ENCODE results near the gene STEAP1B.

STEAP1B gene

GRCh38 chr7:22485189-22485588 lies 14.8 kb downstream of the STEAP1B start:
- no peak overlapping the region for H3K27ac ChIP-seq (ENCODE audit: low read depth, low read length)
- no peaks in the 10 kb centered on the region for H3K9me2 ChIP-seq (replicated peaks; ENCODE audit: insufficient read depth, low read length)
- no peaks in the 10 kb centered on the region for H3K79me2 ChIP-seq (ENCODE audit: insufficient read depth, low read length)
- H3K4me2 ChIP-seq (ENCODE audit: low read depth, low read length, poor library complexity, severe bottlenecking): no peak overlapping the region
- H4K20me1 ChIP-seq (ENCODE audit: low read depth, low read length): no peaks in the 10 kb centered on the region
- no peaks in the 10 kb centered on the region for H3K27me3 ChIP-seq (ENCODE audit: low read length)
- TF ChIP-seq CTCF (IDR thresholded peaks at IDR 0.05; ENCODE audit: insufficient read depth, low read length, poor library complexity, severe bottlenecking) (no peak), EZH2phosphoT487 (conservative IDR thresholded peaks at IDR 0.05; ENCODE audit: low read length) (no peak)
- H3K9me3 ChIP-seq (ENCODE audit: insufficient read depth, low read length): no peaks in the 10 kb centered on the region
- no peaks in the 10 kb centered on the region for H3F3A ChIP-seq (ENCODE audit: insufficient read depth)
- H2AFZ ChIP-seq (ENCODE audit: low read depth, low read length, severe bottlenecking): no peak overlapping the region
- H3K4me3 ChIP-seq (ENCODE audit: insufficient read depth, low read length, poor library complexity, severe bottlenecking): no peak overlapping the region
- H3K36me3 ChIP-seq (ENCODE audit: low read length): no peaks in the 10 kb centered on the region
- no peak overlapping the region for H3K9ac ChIP-seq (ENCODE audit: low read length)

- Histone ChIP-seq H2AFZ (ENCODE audit: low read depth, low read length, severe bottlenecking) (no peak overlapping the region), H3K79me2 (ENCODE audit: insufficient read depth, low read length) (no peaks in the 10 kb centered on the region), H3K9ac (ENCODE audit: low read length) (no peak overlapping the region), H3K27me3 (ENCODE audit: low read length) (no peaks in the 10 kb centered on the region), H3K4me2 (ENCODE audit: low read depth, low read length, poor library complexity, severe bottlenecking) (no peak overlapping the region), H3F3A (ENCODE audit: insufficient read depth) (no peaks in the 10 kb centered on the region), H3K36me3 (ENCODE audit: low read length) (no peaks in the 10 kb centered on the region), H3K27ac (ENCODE audit: low read depth, low read length) (no peak overlapping the region), H3K9me2 (replicated peaks; ENCODE audit: insufficient read depth, low read length) (no peaks in the 10 kb centered on the region), H4K20me1 (ENCODE audit: low read depth, low read length) (no peaks in the 10 kb centered on the region), H3K4me3 (ENCODE audit: insufficient read depth, low read length, poor library complexity, severe bottlenecking) (no peak overlapping the region), H3K9me3 (ENCODE audit: insufficient read depth, low read length) (no peaks in the 10 kb centered on the region)
- no peak for TF ChIP-seq EZH2phosphoT487 (conservative IDR thresholded peaks at IDR 0.05; ENCODE audit: low read length)
- no peak for TF ChIP-seq CTCF (IDR thresholded peaks at IDR 0.05; ENCODE audit: insufficient read depth, low read length, poor library complexity, severe bottlenecking)
These were observed 17.5 kb downstream of the STEAP1B start for GRCh38 chr7:22482503-22482902.

- Histone ChIP-seq H3K9ac (ENCODE audit: low read length) (no peak overlapping the region), H3K9me2 (replicated peaks; ENCODE audit: insufficient read depth, low read length) (no peaks in the 10 kb centered on the region), H3K27ac (ENCODE audit: low read depth, low read length) (no peak overlapping the region), H4K20me1 (ENCODE audit: low read depth, low read length) (no peaks in the 10 kb centered on the region), H3K4me2 (ENCODE audit: low read depth, low read length, poor library complexity, severe bottlenecking) (no peak overlapping the region), H3K4me3 (ENCODE audit: insufficient read depth, low read length, poor library complexity, severe bottlenecking) (no peak overlapping the region), H3K36me3 (ENCODE audit: low read length) (no peaks in the 10 kb centered on the region), H3K79me2 (ENCODE audit: insufficient read depth, low read length) (no peaks in the 10 kb centered on the region), H2AFZ (ENCODE audit: low read depth, low read length, severe bottlenecking) (no peak overlapping the region), H3K9me3 (ENCODE audit: insufficient read depth, low read length) (no peaks in the 10 kb centered on the region), H3K27me3 (ENCODE audit: low read length) (no peaks in the 10 kb centered on the region), H3F3A (ENCODE audit: insufficient read depth) (no peaks in the 10 kb centered on the region)
- no peak for TF ChIP-seq CTCF (IDR thresholded peaks at IDR 0.05; ENCODE audit: insufficient read depth, low read length, poor library complexity, severe bottlenecking)
- TF ChIP-seq EZH2phosphoT487 (conservative IDR thresholded peaks at IDR 0.05; ENCODE audit: low read length): no peak
These were observed 18.3 kb downstream of the STEAP1B start for GRCh38 chr7:22481726-22482125.

Measured in SU-DHL-6 (cell line).